ENCODE measurements around the gene MOG.

The MOG gene

DNA sequence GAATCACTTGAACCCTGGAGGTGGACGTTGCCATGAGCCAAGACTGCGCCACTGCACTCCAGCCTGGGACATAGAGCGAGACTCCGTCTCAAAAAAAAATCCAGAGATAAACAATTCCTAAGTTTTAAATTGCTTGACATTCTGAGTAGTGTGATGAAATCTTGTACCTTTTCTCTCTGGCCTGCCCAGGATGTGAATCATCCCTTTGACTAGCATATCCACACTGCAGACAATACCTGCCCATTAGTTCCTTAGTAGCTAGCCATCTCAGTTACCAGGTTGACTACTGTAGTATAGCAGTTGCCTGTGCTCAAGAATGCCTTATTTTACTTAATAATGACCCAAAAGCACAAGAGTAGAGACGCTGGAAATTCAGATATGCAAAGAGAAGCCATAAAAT is 21.2 kb downstream of the MOG start:
- TF ChIP-seq CTCF (conservative IDR thresholded peaks at IDR 0.05) (no peak), ZFX (IDR thresholded peaks at IDR 0.05) (no peak)
- H3K27ac ChIP-seq, result no peak overlapping the region

- TF ChIP-seq ZFX (IDR thresholded peaks at IDR 0.05) (no peak), CTCF (conservative IDR thresholded peaks at IDR 0.05) (no peak)
- no peak overlapping the region for H3K27ac ChIP-seq
These were observed 23.1 kb downstream of the MOG start for GRCh38 chr6:29679962-29680361.

DNA sequence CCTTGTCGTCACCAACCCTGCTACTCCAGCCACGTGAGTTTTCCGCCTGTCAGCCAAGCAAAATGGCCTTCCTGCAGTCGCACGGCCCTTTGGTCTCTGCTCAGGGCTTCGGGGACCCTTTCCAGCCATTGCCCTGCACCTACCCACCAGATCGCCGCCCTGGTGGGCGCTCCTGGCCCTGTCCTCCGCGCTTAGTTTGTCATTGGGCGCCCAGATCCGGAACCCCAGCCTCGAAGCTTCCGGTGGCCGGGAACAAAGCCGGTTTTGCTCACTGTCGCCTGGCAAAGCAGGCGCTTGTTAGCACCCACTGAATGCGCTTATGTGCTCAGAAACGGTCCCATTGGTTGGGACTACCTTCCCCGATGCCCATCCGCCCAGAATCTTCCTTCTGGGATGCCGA is 23.5 kb downstream of the MOG start:
- TF ChIP-seq CTCF (conservative IDR thresholded peaks at IDR 0.05) (no peak), ZFX (IDR thresholded peaks at IDR 0.05) (no peak)
- H3K27ac ChIP-seq, result no peak overlapping the region

DNA sequence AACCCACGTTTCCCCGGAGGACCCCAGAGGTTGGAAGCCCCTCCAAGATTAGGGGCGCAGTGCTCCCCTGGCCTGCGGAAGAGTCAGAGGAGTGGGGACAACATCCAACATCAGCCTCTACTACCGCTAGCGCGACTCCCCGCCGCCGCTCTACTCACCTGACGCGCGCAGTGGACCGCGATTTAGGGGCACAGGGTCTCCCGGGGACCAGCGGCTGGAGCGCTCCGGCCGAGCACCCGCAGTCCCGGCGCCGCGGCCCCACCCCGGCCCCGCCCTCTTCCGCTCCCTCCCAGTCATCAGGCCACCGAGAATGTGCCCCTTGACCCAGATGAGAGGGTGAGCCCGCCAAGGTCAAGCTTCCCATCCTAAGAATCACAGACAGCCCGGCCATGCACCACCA is 24.0 kb downstream of the MOG start, which contains the start of gene ZFP57:
ZFP57 (minus strand) TSS at position 249 of the 400 bp plus-strand sequence. CDS start 4,149 bp downstream, outside the sequence.
- H3K27ac ChIP-seq, result no peak within 1 kb of the TSS
- no peak for TF ChIP-seq ZFX (IDR thresholded peaks at IDR 0.05)
- no peak for TF ChIP-seq CTCF (conservative IDR thresholded peaks at IDR 0.05)

- H3K27ac ChIP-seq, result no peak overlapping the region
- TF ChIP-seq CTCF (conservative IDR thresholded peaks at IDR 0.05) (no peak), ZFX (IDR thresholded peaks at IDR 0.05) (no peak)
These were observed 24.9 kb downstream of the MOG start for GRCh38 chr6:29681811-29682210.

- H3K27ac ChIP-seq, result no peak overlapping the region
- no peak for TF ChIP-seq CTCF (conservative IDR thresholded peaks at IDR 0.05)
- no peak for TF ChIP-seq ZFX (IDR thresholded peaks at IDR 0.05)
These were observed 28.9 kb downstream of the MOG start for GRCh38 chr6:29685718-29686326.

DNA sequence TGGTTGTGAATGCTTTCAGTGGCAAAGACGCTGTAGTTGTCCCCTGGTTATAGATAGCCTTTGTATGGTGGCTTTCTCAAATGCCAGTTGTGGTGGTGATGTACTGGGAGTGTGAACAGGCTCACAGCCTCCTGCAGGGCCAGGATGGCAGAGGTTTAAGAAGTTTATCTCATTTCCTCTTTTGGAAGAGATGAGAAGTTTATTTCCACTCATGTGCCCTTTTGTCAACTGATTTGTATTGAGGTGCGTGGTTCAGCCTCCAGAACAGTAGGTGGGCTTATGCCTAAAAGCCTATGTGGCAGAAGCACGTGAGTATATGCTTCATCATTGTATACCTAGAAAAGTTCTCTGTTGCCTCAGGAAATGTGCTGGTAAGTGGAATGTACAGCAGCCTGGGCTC is 37.7 kb downstream of the MOG start:
- no peak overlapping the region for H3K27ac ChIP-seq

More for the DNA sequence above, 37.7 kb downstream of the MOG start:
- no peak for TF ChIP-seq ZFX (IDR thresholded peaks at IDR 0.05)
- TF ChIP-seq CTCF (conservative IDR thresholded peaks at IDR 0.05), result no peak

Measured in C4-2B (cell line).